Measurements from ENCODE around the gene TMEM218. TPM values are rescaled to one million over a fixed set of nuclear protein-coding genes. Genes with fewer than 3 reads are reported as not detected.

Gene TMEM218
- total RNA-seq = 21.0 and 21.4 TPM in 2 replicates

GRCh38 chr11:125111343-125112207 lies at the start of gene TMEM218:
Gene TMEM218 (minus strand): TSS chr11:125111626. CDS start chr11:125102241, 9,385 bp downstream.

DNA sequence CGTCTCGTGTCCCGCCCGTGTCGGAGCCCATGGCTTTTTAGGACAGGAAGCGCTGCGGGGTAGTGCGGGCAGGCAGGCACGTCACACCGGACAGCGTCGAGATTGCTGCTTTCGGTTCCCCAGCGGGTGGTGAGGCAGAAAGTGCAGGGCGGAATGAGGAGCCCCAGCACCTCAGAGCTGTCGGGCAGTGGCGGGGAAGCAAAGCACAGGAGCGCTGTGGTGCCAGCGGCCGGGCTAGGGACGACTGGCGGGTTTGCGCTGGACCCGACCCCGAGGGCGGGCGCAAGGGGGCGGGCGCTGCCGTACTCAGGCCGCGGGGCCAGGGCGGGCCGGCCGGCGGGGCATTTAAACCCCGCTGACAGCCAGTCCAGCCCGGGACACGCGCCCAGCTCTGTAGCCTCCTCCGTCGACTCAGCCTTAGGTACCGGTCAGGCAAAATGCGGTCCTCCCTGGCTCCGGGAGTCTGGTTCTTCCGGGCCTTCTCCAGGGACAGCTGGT lies 48.4 kb downstream of the TMEM218 start, which contains the start of gene SLC37A2:
Gene SLC37A2 (plus strand): TSS at position 375 of the 498 bp plus-strand sequence. CDS start 63 bp downstream, at position 438.

Other genes starting within 250 kb of the TMEM218 start
- 18.1 and 19.9 TPM in 2 replicates for gene ROBO3, start 246.2 kb downstream of the TMEM218 start, total RNA-seq
- gene ROBO4, start 213.8 kb downstream of the TMEM218 start, total RNA-seq = 265 and 303 TPM in 2 replicates
- 0.13 TPM in 1 of 2 replicates, not detected in the other for gene HEPN1, start 192.4 kb downstream of the TMEM218 start, total RNA-seq
- not detected in 2 replicates for gene HEPACAM, start 175.6 kb downstream of the TMEM218 start, total RNA-seq
- gene CCDC15, start 157.4 kb downstream of the TMEM218 start, total RNA-seq = 6.6 and 7.7 TPM in 2 replicates
- 0.57 and 0.66 TPM in 2 replicates for gene SLC37A2, start 48.3 kb downstream of the TMEM218 start, total RNA-seq
- 0.07 and 0.13 TPM in 2 replicates for gene PKNOX2, start 53.1 kb upstream of the TMEM218 start, total RNA-seq

Data from thoracic aorta endothelial cell (primary cell).